Natural killer cell (primary cell): ENCODE data around the gene MCRIP2. TPM values are rescaled to one million over a fixed set of nuclear protein-coding genes. Genes with fewer than 3 reads are reported as not detected.

Experiments
- ATAC-seq, 3 donors: fragments of 150-1000 bp in 2 of 3; fragments of 200-7000 bp in 1 of 3; cut with Tn5 transposase; 1 replicate in 1 of 3; 2 replicates in 2 of 3; pipeline ENCODE4 v1.10.0; 2021; ENCODE audit warnings: mild to moderate bottlenecking in 2 of 3, moderate library complexity in 2 of 3
- DNase-seq, 2 donors: peaks; one replicate each; pipeline versions ENCODE4 v3.0.0 to v3.0.0-alpha.2; 2013 to 2021; ENCODE audit warnings: mixed read lengths in 1 of 2
- H3K27ac ChIP-seq: one replicate; pipeline ENCODE4 v1.5.1; 2013; ENCODE audit warnings: mild to moderate bottlenecking, low read length
- H3K27me3 ChIP-seq: one replicate; pipeline ENCODE4 v1.6.1; 2013; ENCODE audit warnings: low read length; ENCODE audit not compliant: control insufficient read depth, insufficient read depth
- H3K36me3 ChIP-seq: one replicate; pipeline ENCODE4 v1.6.1; 2013; ENCODE audit warnings: low read length; ENCODE audit not compliant: control insufficient read depth, insufficient read depth
- H3K4me1 ChIP-seq: one replicate; pipeline ENCODE4 v1.6.1; 2013; ENCODE audit warnings: low read length; ENCODE audit not compliant: control insufficient read depth, insufficient read depth
- H3K4me3 ChIP-seq: one replicate; pipeline ENCODE4 v1.5.1; 2013; ENCODE audit warnings: low read length
- H3K9me3 ChIP-seq: one replicate; pipeline ENCODE4 v1.6.1; 2013; ENCODE audit warnings: low read length; ENCODE audit not compliant: control insufficient read depth, insufficient read depth
- H3K27ac Mint-ChIP-seq, 2 donors: one replicate each; pipeline ENCODE4 v1.8.0; 2022; ENCODE audit warnings: mild to moderate bottlenecking in 2 of 2, mixed read lengths in 2 of 2, moderate library complexity in 1 of 2
- H3K27me3 Mint-ChIP-seq, 2 donors: one replicate each; pipeline ENCODE4 v1.8.0; 2022; ENCODE audit warnings: low read depth in 2 of 2, mixed read lengths in 2 of 2
- H3K36me3 Mint-ChIP-seq: one replicate; pipeline ENCODE4 v1.8.0; 2022; ENCODE audit warnings: mixed read lengths
- H3K4me1 Mint-ChIP-seq, 2 donors: one replicate each; pipeline ENCODE4 v1.8.0; 2022; ENCODE audit warnings: mixed read lengths in 2 of 2
- H3K4me3 Mint-ChIP-seq: one replicate; pipeline ENCODE4 v1.8.0; 2022; ENCODE audit warnings: mild to moderate bottlenecking, moderate library complexity, mixed read lengths
- H3K9me3 Mint-ChIP-seq, 2 donors: one replicate each; pipeline ENCODE4 v1.8.0; 2022; ENCODE audit warnings: mixed read lengths in 2 of 2
- CTCF ChIP-seq: fragments of 200-600 bp; IDR thresholded peaks from one replicate; pipeline ENCODE4 v1.8.0; 2022; ENCODE audit warnings: antibody characterized with exemption
- WGBS: methylation state at CpG from one replicate; pipeline ENCODE4 v1.1.7; 2013; ENCODE audit warnings: missing lambda C conversion rate; ENCODE audit not compliant: insufficient coverage; 5-methylcytosine and 5-hydroxymethylcytosine counted together
- intact Hi-C: fragments of 100-400 bp; cut with micrococcal nuclease; formaldehyde crosslinking; loops from one replicate; pipeline ENCODE4 v1.14.2; 2022
- total RNA-seq, 4 donors: library from RNA; stranded (reverse); fragments of 120-200 nt in 1 of 4; gene quantifications; one replicate each; pipeline versions ENCODE4 v1.2.3 to v1.2.4, GENCODE V29; 2013 to 2022

Gene MCRIP2
- total RNA-seq, 3 donors from 2014 or later (not counting 1 experiment from before 2014, with no cell fraction given) = 11.3 to 17.4 (median 15.7) TPM

GRCh38 chr16:647173-647902, 5.7 kb downstream of the MCRIP2 start:
- H3K4me3 Mint-ChIP-seq = no peak overlapping the region
- no peak overlapping the region for H3K27ac ChIP-seq

GRCh38 chr16:648071-648780, 6.6 kb downstream of the MCRIP2 start:
- no peaks in the 10 kb centered on the region for H3K9me3 ChIP-seq
- peak overlapping the region; percentile 81 for H3K27ac ChIP-seq
- intact Hi-C loops = no loop called here
- WGBS = 47% methylated on average over 24 of the region's 24 CpGs
- no peak for TF ChIP-seq CTCF
- peak overlapping the region; percentile 51 to 73 for H3K27ac Mint-ChIP-seq
- ATAC-seq = no peak
- no peaks in the 10 kb centered on the region for H3K27me3 ChIP-seq
- no peaks in the 10 kb centered on the region for H3K27me3 Mint-ChIP-seq
- DNase-seq = peak in 1 of 2 donors; percentile 60
- H3K4me1 ChIP-seq = peaks cover 25% of the 10 kb centered on the region
- no peaks in the 10 kb centered on the region for H3K9me3 Mint-ChIP-seq
- peak overlapping the region; percentile 79 for H3K4me3 Mint-ChIP-seq
- H3K36me3 ChIP-seq = no peaks in the 10 kb centered on the region
- peaks cover 0 to 17% of the 10 kb centered on the region in 2 donors for H3K4me1 Mint-ChIP-seq
- no peaks in the 10 kb centered on the region for H3K36me3 Mint-ChIP-seq
- H3K4me3 ChIP-seq = peak overlapping the region; percentile 65

More at GRCh38 chr16:647173-647902, 5.7 kb downstream of the MCRIP2 start:
- no peak overlapping the region for H3K27ac Mint-ChIP-seq
- no peaks in the 10 kb centered on the region for H3K27me3 Mint-ChIP-seq
- peaks cover 0 to 17% of the 10 kb centered on the region in 2 donors for H3K4me1 Mint-ChIP-seq
- ATAC-seq (no peak), DNase-seq (no peak)
- intact Hi-C loops = no loop called here
- Histone ChIP-seq H3K27me3 (no peaks in the 10 kb centered on the region), H3K4me1 (peaks cover 34% of the 10 kb centered on the region), H3K36me3 (no peaks in the 10 kb centered on the region), H3K4me3 (no peak overlapping the region), H3K9me3 (no peaks in the 10 kb centered on the region)
- no peaks in the 10 kb centered on the region for H3K9me3 Mint-ChIP-seq
- no peaks in the 10 kb centered on the region for H3K36me3 Mint-ChIP-seq
- TF ChIP-seq CTCF = no peak
- 96% methylated on average over 24 of the region's 25 CpGs for WGBS

GRCh38 chr16:648781-649589, 7.4 kb downstream of the MCRIP2 start, which contains the start of gene WDR90:
TSS of gene WDR90 (plus strand) at chr16:649365. CDS start at chr16:649417, 52 bp downstream.
- no peaks in the 10 kb centered on the region for H3K36me3 Mint-ChIP-seq

More at GRCh38 chr16:648781-649589, 7.4 kb downstream of the MCRIP2 start, which contains the start of gene WDR90:
- Histone ChIP-seq H3K27me3 (no peaks in the 10 kb centered on the region), H3K4me3 (peak within 1 kb of the TSS; percentile 65), H3K36me3 (no peaks in the 10 kb centered on the region), H3K9me3 (no peaks in the 10 kb centered on the region), H3K4me1 (peaks cover 25% of the 10 kb centered on the region), H3K27ac (peak within 1 kb of the TSS; percentile 81)
- H3K4me3 Mint-ChIP-seq = peak within 1 kb of the TSS; percentile 79
- H3K27ac Mint-ChIP-seq = peak within 1 kb of the TSS; percentile 51 to 73
- peaks cover 0 to 11% of the 10 kb centered on the region in 2 donors for H3K4me1 Mint-ChIP-seq
- 1% methylated on average over 91 of the region's 91 CpGs for WGBS
- TF ChIP-seq CTCF = no peak
- no peaks in the 10 kb centered on the region for H3K27me3 Mint-ChIP-seq
- DNase-seq (peak; percentile 90 to 96), ATAC-seq (peak; percentile 95 to 99 (median 96))
- no peaks in the 10 kb centered on the region for H3K9me3 Mint-ChIP-seq
- intact Hi-C loops = no loop called here
